Measurements from ENCODE around the gene MEX3D.

The MEX3D gene

GRCh38 chr19:1561236-1561842 lies 6.8 kb downstream of the MEX3D start:
- TF ChIP-seq ZNF565 (CRISPR knock-in tag; conservative IDR thresholded peaks at IDR 0.05; ENCODE audit: low read depth): no peak
- TF ChIP-seq, protein P1, sequence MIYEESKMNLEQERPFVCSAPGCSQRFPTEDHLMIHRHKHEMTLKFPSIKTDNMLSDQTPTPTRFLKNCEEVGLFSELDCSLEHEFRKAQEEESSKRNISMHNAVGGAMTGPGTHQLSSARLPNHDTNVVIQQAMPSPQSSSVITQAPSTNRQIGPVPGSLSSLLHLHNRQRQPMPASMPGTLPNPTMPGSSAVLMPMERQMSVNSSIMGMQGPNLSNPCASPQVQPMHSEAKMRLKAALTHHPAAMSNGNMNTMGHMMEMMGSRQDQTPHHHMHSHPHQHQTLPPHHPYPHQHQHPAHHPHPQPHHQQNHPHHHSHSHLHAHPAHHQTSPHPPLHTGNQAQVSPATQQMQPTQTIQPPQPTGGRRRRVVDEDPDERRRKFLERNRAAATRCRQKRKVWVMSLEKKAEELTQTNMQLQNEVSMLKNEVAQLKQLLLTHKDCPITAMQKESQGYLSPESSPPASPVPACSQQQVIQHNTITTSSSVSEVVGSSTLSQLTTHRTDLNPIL (CRISPR knock-in tag; IDR thresholded peaks at IDR 0.05; ENCODE audit: low read depth): no peak
- no peak for ATAC-seq

DNA sequence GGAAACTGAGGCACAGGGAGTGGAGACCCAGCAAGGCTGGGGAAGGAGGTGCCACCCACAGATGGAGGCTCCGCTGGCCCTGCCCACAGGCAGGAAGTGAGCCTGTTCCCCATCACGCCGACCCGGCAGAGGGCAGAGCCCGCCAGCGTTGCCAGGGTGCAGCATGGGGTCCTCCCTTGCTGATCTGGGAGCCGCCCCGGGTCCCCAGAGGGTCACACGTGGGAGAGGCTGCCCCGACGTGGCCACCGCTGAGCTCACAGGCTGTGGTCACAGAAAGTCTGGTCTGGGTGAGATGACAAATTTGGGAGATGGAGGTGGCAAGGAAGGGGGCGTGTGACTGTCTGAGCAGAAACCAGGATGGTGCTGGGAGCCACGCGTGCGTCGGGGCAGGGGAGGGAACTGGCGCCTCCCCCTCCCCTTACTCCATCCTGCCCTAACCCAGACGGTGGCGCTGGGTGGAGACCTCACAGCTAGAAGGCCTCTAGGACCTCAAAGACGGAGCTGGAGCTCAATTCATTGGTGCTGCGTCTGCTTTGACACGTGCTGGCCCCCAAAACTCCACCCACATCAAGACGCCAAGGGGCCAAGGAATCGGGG lies 7.7 kb downstream of the MEX3D start:
- no peak for TF ChIP-seq CSDC2 (CRISPR knock-in tag; IDR thresholded peaks at IDR 0.05)
- TF ChIP-seq ZFP3 (CRISPR knock-in tag; IDR thresholded peaks at IDR 0.05): no peak
- TF ChIP-seq, protein P2, sequence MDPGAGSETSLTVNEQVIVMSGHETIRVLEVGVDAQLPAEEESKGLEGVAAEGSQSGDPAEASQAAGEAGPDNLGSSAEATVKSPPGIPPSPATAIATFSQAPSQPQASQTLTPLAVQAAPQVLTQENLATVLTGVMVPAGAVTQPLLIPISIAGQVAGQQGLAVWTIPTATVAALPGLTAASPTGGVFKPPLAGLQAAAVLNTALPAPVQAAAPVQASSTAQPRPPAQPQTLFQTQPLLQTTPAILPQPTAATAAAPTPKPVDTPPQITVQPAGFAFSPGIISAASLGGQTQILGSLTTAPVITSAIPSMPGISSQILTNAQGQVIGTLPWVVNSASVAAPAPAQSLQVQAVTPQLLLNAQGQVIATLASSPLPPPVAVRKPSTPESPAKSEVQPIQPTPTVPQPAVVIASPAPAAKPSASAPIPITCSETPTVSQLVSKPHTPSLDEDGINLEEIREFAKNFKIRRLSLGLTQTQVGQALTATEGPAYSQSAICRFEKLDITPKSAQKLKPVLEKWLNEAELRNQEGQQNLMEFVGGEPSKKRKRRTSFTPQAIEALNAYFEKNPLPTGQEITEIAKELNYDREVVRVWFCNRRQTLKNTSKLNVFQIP (CRISPR knock-in tag; IDR thresholded peaks at IDR 0.05; ENCODE audit: borderline replicate concordance, low read depth): no peak
- no peak for TF ChIP-seq TCF4 (CRISPR knock-in tag; IDR thresholded peaks at IDR 0.05; ENCODE audit: borderline replicate concordance)
- TF ChIP-seq ZNF70 (CRISPR knock-in tag; IDR thresholded peaks at IDR 0.05): no peak
- no peak for TF ChIP-seq SNAI2 (CRISPR knock-in tag; IDR thresholded peaks at IDR 0.05)
- TF ChIP-seq CSRNP3 (CRISPR knock-in tag; IDR thresholded peaks at IDR 0.05): no peak
- TF ChIP-seq ZNF8 (CRISPR knock-in tag; IDR thresholded peaks at IDR 0.05): no peak
- TF ChIP-seq ESRRG (CRISPR knock-in tag; IDR thresholded peaks at IDR 0.05): no peak
- TF ChIP-seq BACH2 (CRISPR knock-in tag; IDR thresholded peaks at IDR 0.05; ENCODE audit: borderline replicate concordance): no peak
- TF ChIP-seq ARNTL (CRISPR knock-in tag; IDR thresholded peaks at IDR 0.05; ENCODE audit: borderline replicate concordance, low read depth): no peak
- TF ChIP-seq ZNF565 (CRISPR knock-in tag; conservative IDR thresholded peaks at IDR 0.05; ENCODE audit: low read depth): no peak
- TF ChIP-seq PPARA (CRISPR knock-in tag; IDR thresholded peaks at IDR 0.05; ENCODE audit: borderline replicate concordance): no peak
- TF ChIP-seq ZFP30 (CRISPR knock-in tag; IDR thresholded peaks at IDR 0.05): no peak
- no peak for TF ChIP-seq GLIS3 (CRISPR knock-in tag; IDR thresholded peaks at IDR 0.05)
- no peak for TF ChIP-seq OSR1 (CRISPR knock-in tag; IDR thresholded peaks at IDR 0.05)
- TF ChIP-seq ISL1 (CRISPR knock-in tag; IDR thresholded peaks at IDR 0.05): no peak
- TF ChIP-seq, protein P3, sequence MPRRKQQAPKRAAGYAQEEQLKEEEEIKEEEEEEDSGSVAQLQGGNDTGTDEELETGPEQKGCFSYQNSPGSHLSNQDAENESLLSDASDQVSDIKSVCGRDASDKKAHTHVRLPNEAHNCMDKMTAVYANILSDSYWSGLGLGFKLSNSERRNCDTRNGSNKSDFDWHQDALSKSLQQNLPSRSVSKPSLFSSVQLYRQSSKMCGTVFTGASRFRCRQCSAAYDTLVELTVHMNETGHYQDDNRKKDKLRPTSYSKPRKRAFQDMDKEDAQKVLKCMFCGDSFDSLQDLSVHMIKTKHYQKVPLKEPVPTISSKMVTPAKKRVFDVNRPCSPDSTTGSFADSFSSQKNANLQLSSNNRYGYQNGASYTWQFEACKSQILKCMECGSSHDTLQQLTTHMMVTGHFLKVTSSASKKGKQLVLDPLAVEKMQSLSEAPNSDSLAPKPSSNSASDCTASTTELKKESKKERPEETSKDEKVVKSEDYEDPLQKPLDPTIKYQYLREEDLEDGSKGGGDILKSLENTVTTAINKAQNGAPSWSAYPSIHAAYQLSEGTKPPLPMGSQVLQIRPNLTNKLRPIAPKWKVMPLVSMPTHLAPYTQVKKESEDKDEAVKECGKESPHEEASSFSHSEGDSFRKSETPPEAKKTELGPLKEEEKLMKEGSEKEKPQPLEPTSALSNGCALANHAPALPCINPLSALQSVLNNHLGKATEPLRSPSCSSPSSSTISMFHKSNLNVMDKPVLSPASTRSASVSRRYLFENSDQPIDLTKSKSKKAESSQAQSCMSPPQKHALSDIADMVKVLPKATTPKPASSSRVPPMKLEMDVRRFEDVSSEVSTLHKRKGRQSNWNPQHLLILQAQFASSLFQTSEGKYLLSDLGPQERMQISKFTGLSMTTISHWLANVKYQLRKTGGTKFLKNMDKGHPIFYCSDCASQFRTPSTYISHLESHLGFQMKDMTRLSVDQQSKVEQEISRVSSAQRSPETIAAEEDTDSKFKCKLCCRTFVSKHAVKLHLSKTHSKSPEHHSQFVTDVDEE (CRISPR knock-in tag; IDR thresholded peaks at IDR 0.05): no peak
- ATAC-seq: no peak

GRCh38 chr19:1558552-1558951 lies 9.6 kb downstream of the MEX3D start:
- ATAC-seq: no peak
- TF ChIP-seq OSR1 (CRISPR knock-in tag; IDR thresholded peaks at IDR 0.05) (no peak), ZC3H10 (CRISPR knock-in tag; IDR thresholded peaks at IDR 0.05) (no peak), ZNF565 (CRISPR knock-in tag; conservative IDR thresholded peaks at IDR 0.05; ENCODE audit: low read depth) (no peak), TCF4 (CRISPR knock-in tag; IDR thresholded peaks at IDR 0.05; ENCODE audit: borderline replicate concordance) (no peak), BACH2 (CRISPR knock-in tag; IDR thresholded peaks at IDR 0.05; ENCODE audit: borderline replicate concordance) (no peak), RARB (CRISPR knock-in tag; IDR thresholded peaks at IDR 0.05) (no peak), ISL1 (CRISPR knock-in tag; IDR thresholded peaks at IDR 0.05) (no peak)
